Stomach (tissue), 9 donors: ENCODE data around the gene ZDHHC9. TPM values are rescaled to one million over a fixed set of nuclear protein-coding genes. Genes with fewer than 3 reads are reported as not detected.

Experiments
- DNase-seq, 2 donors: peaks; one replicate each; pipeline versions ENCODE4 v3.0.0 to v3.0.0-alpha.2; 2013 to 2019
- H3K27ac ChIP-seq, 5 donors: fragments of 200-600 bp in 4 of 5; sonication (generic) in 4 of 5; one replicate each; pipeline ENCODE4 v1.5.1; 2013 to 2019; ENCODE audit warnings: mild to moderate bottlenecking in 1 of 5, moderate library complexity in 1 of 5
- H3K27me3 ChIP-seq, 3 donors: fragments of 200-600 bp; sonication (generic); one replicate each; pipeline ENCODE4 v1.5.1; 2017 to 2019; ENCODE audit warnings: mixed run types in 1 of 3
- H3K36me3 ChIP-seq, 4 donors: fragments of 200-600 bp; sonication (generic); 1 replicate in 3 of 4; 2 replicates in 1 of 4; pipeline ENCODE4 v1.5.1; 2016 to 2019
- H3K4me1 ChIP-seq, 4 donors: fragments of 200-600 bp; sonication (generic); one replicate each; pipeline ENCODE4 v1.5.1; 2016 to 2019
- H3K4me3 ChIP-seq, 4 donors: fragments of 200-600 bp; sonication (generic) in 3 of 4; one replicate each; pipeline ENCODE4 v1.5.1; 2016 to 2019; ENCODE audit warnings: mild to moderate bottlenecking in 1 of 4
- H3K9me3 ChIP-seq, 4 donors: fragments of 200-600 bp; sonication (generic); one replicate each; pipeline ENCODE4 v1.5.1; 2016 to 2019
- CTCF ChIP-seq, 7 experiments: fragments of 450-650 bp in 4 of 7; fragments of 200-600 bp in 3 of 7; sonication (generic) in 3 of 7; IDR thresholded peaks; one replicate each; pipeline ENCODE4 v1.5.1; 2016 to 2019; ENCODE audit warnings: antibody characterized with exemption in 7 of 7, control low read depth in 2 of 7, mild to moderate bottlenecking in 1 of 7
- EP300 ChIP-seq: sonication (generic); formaldehyde crosslinking; IDR thresholded peaks from one replicate; pipeline ENCODE4 v1.6.1; 2017; ENCODE audit warnings: antibody characterized with exemption
- POLR2A ChIP-seq, 4 donors: fragments of 450-650 bp; IDR thresholded peaks; one replicate each; pipeline ENCODE4 v1.6.1; 2016; ENCODE audit warnings: antibody characterized with exemption in 4 of 4, control low read depth in 2 of 4, mild to moderate bottlenecking in 1 of 4, moderate library complexity in 1 of 4
- POLR2AphosphoS5 ChIP-seq, 3 donors: sonication (generic); formaldehyde crosslinking; IDR thresholded peaks; one replicate each; pipeline ENCODE4 v1.6.1; 2016; ENCODE audit warnings: antibody characterized with exemption in 3 of 3
- WGBS, 5 donors: extraction: QIAGEN DNeasy Blood & Tissue Kit in 3 of 5; methylation state at CpG; one replicate each; pipeline versions ENCODE4 v1.1.5 to v1.1.7; 2013 to 2018; 5-methylcytosine and 5-hydroxymethylcytosine counted together
- intact Hi-C: fragments of 100-400 bp; cut with DNase I; formaldehyde crosslinking; loops from one replicate; pipeline ENCODE4 v1.15.1; 2023; ENCODE audit warnings: low total_unique reads
- polyA plus RNA-seq, 3 donors: library from polyadenylated mRNA; stranded (reverse); fragments of 200-250 nt; gene quantifications; one replicate each; pipeline ENCODE4 v1.2.3, GENCODE V29; 2013
- total RNA-seq, 5 donors: library from RNA; depleted of rRNA; stranded (reverse); fragments of >200 nt; gene quantifications; one replicate each; pipeline versions ENCODE4 v1.1.0 to v1.2.3, GENCODE V29; 2014 to 2016
- donor health status: healthy with polysubstance abuse.
- donor health status: Bipolar disorder and iron deficiency.
- donor health status: healthy.

The ZDHHC9 gene
- total and polyA plus RNA-seq, 8 donors, result 8.1 to 30.1 (median 17.4) TPM; not detected in 1

DNA sequence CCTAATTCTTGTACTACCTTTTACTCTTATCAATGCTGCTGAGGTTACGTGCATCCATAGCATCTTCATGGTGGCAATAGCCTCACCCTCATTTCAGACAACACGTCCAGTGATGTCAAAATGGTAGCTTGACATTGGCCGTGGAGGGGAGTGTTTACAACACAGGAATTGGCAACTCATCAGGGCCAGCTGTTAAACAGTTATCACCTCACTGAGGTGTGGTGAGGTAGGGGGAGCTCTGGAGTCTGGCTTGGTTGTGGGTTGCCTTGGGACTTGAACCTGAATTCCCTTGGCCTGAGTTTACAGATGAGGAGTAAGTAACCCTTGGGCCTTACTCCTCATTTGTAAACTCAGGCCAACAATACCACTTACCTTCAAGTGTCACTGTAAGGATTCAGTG is 53.5 kb downstream of the ZDHHC9 start:
- H3K4me3 ChIP-seq, result no peak overlapping the region
- no peaks in the 10 kb centered on the region for H3K9me3 ChIP-seq
- intact Hi-C loops, result no loop called here
- TF ChIP-seq EP300 (no peak), POLR2A (IDR thresholded peaks at IDR 0.05) (no peak), POLR2AphosphoS5 (IDR thresholded peaks at IDR 0.05) (no peak), CTCF (IDR thresholded peaks at IDR 0.05) (no peak)
- peaks cover 0 to 13% (median 3%) of the 10 kb centered on the region in 4 donors for H3K36me3 ChIP-seq
- 75 to 85% (median 82%) methylated on average over 3 of the region's 3 CpGs for WGBS, 5 donors
- DNase-seq, result no peak
- no peak overlapping the region for H3K27ac ChIP-seq
- H3K27me3 ChIP-seq, result peaks cover 0 to 4% (median 0%) of the 10 kb centered on the region in 3 donors
- peaks cover 0 to 6% (median 0%) of the 10 kb centered on the region in 4 donors for H3K4me1 ChIP-seq

GRCh38 chrX:129788527-129788926 is 55.2 kb downstream of the ZDHHC9 start:
- WGBS, 5 donors, result 56 to 82% (median 76%) methylated on average over 4 to 6 of the region's 6 CpGs

GRCh38 chrX:129787336-129788055 is 56.2 kb downstream of the ZDHHC9 start:
- H3K4me3 ChIP-seq, result no peak overlapping the region
- peak overlapping the region in 1 of 5 donors; percentile 1 for H3K27ac ChIP-seq
- intact Hi-C loops, result no loop called here
- peaks cover 0 to 4% (median 0%) of the 10 kb centered on the region in 3 donors for H3K27me3 ChIP-seq
- no peak for TF ChIP-seq CTCF (IDR thresholded peaks at IDR 0.05)
- TF ChIP-seq POLR2A (IDR thresholded peaks at IDR 0.05), result no peak
- no peak for TF ChIP-seq POLR2AphosphoS5 (IDR thresholded peaks at IDR 0.05)
- no peak for TF ChIP-seq EP300
- no peak for DNase-seq
- WGBS, 5 donors, result 73 to 86% (median 82%) methylated on average over 10 to 11 of the region's 11 CpGs
- peaks cover 0 to 6% (median 0%) of the 10 kb centered on the region in 4 donors for H3K36me3 ChIP-seq
- peaks cover 0 to 6% (median 0%) of the 10 kb centered on the region in 4 donors for H3K4me1 ChIP-seq
- no peaks in the 10 kb centered on the region for H3K9me3 ChIP-seq

More at GRCh38 chrX:129788527-129788926, 55.2 kb downstream of the ZDHHC9 start:
- intact Hi-C loops, result no loop called here
- H3K4me3 ChIP-seq, result no peak overlapping the region
- H3K4me1 ChIP-seq, result peaks cover 0 to 6% (median 0%) of the 10 kb centered on the region in 4 donors
- H3K36me3 ChIP-seq, result peaks cover 0 to 9% (median under 1%) of the 10 kb centered on the region in 4 donors
- no peaks in the 10 kb centered on the region for H3K9me3 ChIP-seq
- H3K27ac ChIP-seq, result no peak overlapping the region
- TF ChIP-seq POLR2AphosphoS5 (IDR thresholded peaks at IDR 0.05), result no peak
- TF ChIP-seq POLR2A (IDR thresholded peaks at IDR 0.05), result no peak
- TF ChIP-seq EP300, result no peak
- no peak for TF ChIP-seq CTCF (IDR thresholded peaks at IDR 0.05)
- DNase-seq, result no peak
- H3K27me3 ChIP-seq, result peaks cover 0 to 4% (median 0%) of the 10 kb centered on the region in 3 donors

GRCh38 chrX:129786210-129786651 is 57.5 kb downstream of the ZDHHC9 start:
- intact Hi-C loops, result no loop called here
- DNase-seq, result no peak
- Histone ChIP-seq H3K36me3 (no peaks in the 10 kb centered on the region), H3K4me3 (no peak overlapping the region), H3K27me3 (peaks cover 0 to 4% (median 0%) of the 10 kb centered on the region in 3 donors), H3K9me3 (no peaks in the 10 kb centered on the region), H3K4me1 (peaks cover 0 to 6% (median 0%) of the 10 kb centered on the region in 4 donors), H3K27ac (peak overlapping the region in 1 of 5 donors; percentile 4)
- TF ChIP-seq EP300 (no peak), POLR2AphosphoS5 (IDR thresholded peaks at IDR 0.05) (no peak), CTCF (IDR thresholded peaks at IDR 0.05) (no peak), POLR2A (IDR thresholded peaks at IDR 0.05) (no peak)
- WGBS, 5 donors, result 32 to 63% (median 43%) methylated on average over 1 to 3 of the region's 3 CpGs
